Measurements from ENCODE around the gene ZCCHC2.

Gene ZCCHC2

DNA sequence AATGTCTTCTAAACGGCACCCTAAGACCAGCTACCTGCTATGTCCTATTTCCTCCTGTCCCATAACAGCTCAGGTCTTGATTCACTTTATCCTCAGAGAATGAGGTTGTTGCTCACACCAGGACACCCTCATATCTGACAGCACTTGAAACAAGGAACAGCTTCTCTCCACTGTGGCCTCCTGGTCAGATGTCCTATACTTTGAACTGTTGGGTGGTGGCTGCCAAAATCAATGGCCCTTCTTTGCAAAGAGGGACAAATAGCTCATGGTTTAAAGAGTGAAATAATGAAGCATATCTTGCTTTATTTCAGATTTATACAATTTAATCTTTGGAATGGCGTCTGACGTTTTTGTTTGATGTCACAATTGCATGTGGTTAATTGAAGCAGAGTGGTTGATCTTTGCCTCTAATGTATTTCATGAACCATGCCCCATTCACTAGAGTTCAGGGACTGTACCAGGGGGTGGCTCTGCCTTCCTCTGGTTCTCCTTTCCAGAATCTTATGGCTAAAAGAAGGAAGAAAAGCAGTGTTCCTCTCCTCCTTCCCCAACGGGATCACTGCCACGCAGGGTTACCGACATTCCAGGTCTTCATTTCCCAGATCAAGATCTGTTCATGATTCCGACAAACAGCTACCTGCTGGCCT, 24.1 kb upstream of the ZCCHC2 start:
- no peak overlapping the region for H3K4me3 ChIP-seq (replicated peaks; ENCODE audit: low read depth, low read length)
- TF ChIP-seq, protein P1, sequence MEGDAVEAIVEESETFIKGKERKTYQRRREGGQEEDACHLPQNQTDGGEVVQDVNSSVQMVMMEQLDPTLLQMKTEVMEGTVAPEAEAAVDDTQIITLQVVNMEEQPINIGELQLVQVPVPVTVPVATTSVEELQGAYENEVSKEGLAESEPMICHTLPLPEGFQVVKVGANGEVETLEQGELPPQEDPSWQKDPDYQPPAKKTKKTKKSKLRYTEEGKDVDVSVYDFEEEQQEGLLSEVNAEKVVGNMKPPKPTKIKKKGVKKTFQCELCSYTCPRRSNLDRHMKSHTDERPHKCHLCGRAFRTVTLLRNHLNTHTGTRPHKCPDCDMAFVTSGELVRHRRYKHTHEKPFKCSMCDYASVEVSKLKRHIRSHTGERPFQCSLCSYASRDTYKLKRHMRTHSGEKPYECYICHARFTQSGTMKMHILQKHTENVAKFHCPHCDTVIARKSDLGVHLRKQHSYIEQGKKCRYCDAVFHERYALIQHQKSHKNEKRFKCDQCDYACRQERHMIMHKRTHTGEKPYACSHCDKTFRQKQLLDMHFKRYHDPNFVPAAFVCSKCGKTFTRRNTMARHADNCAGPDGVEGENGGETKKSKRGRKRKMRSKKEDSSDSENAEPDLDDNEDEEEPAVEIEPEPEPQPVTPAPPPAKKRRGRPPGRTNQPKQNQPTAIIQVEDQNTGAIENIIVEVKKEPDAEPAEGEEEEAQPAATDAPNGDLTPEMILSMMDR (IDR thresholded peaks at IDR 0.05; ENCODE audit: low read depth, low read length, missing control alignments): no peak

DNA sequence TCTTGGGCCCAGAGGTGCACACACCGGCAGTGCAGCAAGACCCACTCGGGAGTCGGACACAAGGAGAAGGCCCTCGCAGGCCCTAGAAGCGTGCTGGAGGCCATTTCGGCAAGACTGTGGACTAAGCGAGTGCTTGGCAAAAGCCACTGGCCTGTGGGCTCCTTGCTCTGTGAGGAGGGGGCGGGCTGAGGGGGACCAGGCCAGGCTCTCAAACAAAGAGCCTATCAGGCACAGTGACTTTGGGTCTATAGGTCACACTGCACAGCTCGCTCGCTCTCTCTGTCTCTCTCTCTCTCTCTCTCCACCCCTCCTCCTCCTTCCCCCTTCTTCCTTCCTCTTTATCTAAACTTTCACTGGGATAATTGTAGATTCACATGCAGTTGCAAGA, 23.6 kb upstream of the ZCCHC2 start:
- DNase-seq (ENCODE audit: extremely low read depth, low read depth): no peak
- TF ChIP-seq, protein P1 (IDR thresholded peaks at IDR 0.05; ENCODE audit: low read depth, low read length, missing control alignments): no peak
- no peak overlapping the region for H3K4me3 ChIP-seq (replicated peaks; ENCODE audit: low read depth, low read length)

More for the DNA sequence above, 24.1 kb upstream of the ZCCHC2 start:
- no peak for DNase-seq (ENCODE audit: extremely low read depth, low read depth)

GRCh38 chr18:62500174-62500573, 22.7 kb upstream of the ZCCHC2 start:
- TF ChIP-seq, protein P1 (IDR thresholded peaks at IDR 0.05; ENCODE audit: low read depth, low read length, missing control alignments): no peak
- DNase-seq (ENCODE audit: extremely low read depth, low read depth): no peak
- H3K4me3 ChIP-seq (replicated peaks; ENCODE audit: low read depth, low read length): no peak overlapping the region

DNA sequence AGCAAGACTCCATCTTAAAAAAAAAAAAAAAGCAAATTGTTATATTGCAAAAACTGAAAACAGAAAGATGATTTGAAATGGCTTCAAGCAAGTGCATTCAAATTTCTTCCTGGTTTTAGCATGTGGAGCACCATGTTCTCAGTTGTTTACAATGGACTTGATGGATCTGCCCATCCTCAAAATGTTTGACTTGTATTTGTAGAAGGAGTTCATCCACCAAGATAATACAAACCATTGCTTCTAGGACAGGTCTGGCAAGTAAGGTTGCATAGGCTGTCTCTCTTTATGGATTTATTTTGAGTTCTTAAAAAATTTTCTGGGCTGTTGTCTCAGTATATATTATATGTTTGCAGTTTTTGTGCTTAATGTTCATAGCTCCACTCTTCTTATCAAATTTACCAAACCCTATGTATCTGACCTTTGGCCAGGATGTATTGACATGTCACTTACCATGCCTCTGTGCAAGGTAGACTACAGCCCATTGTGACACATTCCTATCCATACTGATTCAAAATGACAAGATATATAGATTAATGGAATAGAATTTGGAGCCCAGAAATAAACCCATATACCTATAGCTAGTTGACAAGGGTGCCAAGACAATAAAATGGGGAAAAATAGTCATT, 21.7 kb upstream of the ZCCHC2 start:
- no peak overlapping the region for H3K4me3 ChIP-seq (replicated peaks; ENCODE audit: low read depth, low read length)
- DNase-seq (ENCODE audit: extremely low read depth, low read depth): no peak
- TF ChIP-seq, protein P1 (IDR thresholded peaks at IDR 0.05; ENCODE audit: low read depth, low read length, missing control alignments): no peak

DNA sequence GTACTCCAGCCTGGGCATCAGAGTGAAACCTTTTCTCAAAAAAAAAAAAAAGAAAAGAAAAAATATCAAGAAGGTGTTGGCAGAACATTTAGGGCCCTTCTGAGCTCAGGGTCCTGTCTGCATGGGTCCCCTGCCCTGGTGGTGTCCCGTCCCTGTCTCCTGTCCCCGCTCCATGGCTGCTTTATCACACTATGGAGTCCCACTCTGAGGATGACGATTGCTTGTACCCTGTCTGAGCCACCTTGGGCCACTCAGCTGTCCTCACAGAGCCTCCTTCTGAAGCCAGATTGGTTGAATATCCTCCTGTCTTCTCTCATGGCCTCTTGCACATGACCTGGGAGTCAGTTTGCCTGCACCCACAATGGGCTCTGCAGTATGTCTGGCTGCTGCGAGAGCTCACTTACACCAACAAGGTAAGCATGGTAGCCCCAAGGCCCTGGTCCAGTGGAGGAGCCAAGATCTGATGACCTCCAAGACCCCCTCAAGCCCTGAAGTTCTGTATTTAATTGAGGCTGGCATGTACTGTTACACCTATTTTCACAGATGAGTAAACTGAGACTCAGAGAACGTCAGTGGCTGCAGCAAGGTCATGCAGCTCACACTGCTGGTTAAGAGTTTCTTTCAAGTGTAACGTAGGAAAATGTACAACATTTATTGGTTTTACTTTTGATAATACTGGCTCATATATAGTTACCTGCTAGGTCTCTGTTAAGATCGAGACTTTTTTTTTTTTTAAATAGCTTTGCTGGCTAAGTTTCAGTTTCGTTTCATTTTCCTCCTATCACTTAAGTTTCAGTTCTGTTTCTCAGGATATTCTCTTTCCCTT, 16.9 kb upstream of the ZCCHC2 start:
- no peak for DNase-seq (ENCODE audit: extremely low read depth, low read depth)
- TF ChIP-seq, protein P1 (IDR thresholded peaks at IDR 0.05; ENCODE audit: low read depth, low read length, missing control alignments): no peak
- H3K4me3 ChIP-seq (replicated peaks; ENCODE audit: low read depth, low read length): no peak overlapping the region

DNA sequence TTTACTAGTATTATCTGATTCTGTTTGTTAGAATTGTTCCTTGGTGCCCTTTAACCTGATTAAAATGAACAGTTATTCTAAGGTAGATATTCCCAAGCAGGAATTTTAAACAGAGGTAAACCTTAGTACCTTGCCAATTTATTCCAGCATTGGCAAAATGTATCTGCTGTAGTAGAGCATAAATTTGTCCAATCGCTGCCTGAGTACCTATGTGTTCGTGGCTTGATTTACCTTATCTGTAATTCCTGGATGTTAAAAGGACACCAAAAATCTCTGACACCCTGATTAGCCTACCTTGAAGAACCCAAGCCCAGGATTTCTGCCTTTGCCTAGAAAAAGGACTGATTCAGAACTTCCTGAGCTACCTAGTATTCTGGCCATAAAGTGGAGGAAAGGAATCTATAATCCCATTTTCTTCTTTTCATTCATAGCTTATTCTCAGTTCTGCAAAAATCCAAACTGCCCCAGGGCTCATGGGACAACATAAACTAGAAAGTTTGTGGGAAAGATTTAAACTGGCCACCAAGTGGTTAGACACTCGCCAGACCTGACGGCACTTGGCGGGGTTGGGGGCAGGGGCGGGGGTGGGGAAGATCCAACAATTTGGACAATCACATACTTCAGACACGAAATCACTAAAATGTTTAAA, 16.2 kb upstream of the ZCCHC2 start:
- TF ChIP-seq, protein P1 (IDR thresholded peaks at IDR 0.05; ENCODE audit: low read depth, low read length, missing control alignments): no peak
- H3K4me3 ChIP-seq (replicated peaks; ENCODE audit: low read depth, low read length): no peak overlapping the region
- no peak for DNase-seq (ENCODE audit: extremely low read depth, low read depth)
